Hepatocyte (in vitro differentiated cells): ENCODE results near the gene STN1. TPM values are rescaled to one million over a fixed set of nuclear protein-coding genes. Genes with fewer than 3 reads are reported as not detected.

Experiments used
- DNase-seq: peaks from one replicate; pipeline ENCODE4 v3.0.0-alpha.2; 2016; ENCODE audit warnings: low spot score
- H2AFZ ChIP-seq: fragments of 200-600 bp; sonication (generic); 2 replicates; pipeline ENCODE4 v1.6.0; 2016; ENCODE audit warnings: antibody characterized with exemption, mild to moderate bottlenecking
- H3K27ac ChIP-seq: fragments of 200-600 bp; sonication (generic); 2 replicates; pipeline ENCODE4 v1.5.1; 2016; ENCODE audit warnings: mild to moderate bottlenecking
- H3K27me3 ChIP-seq: fragments of 200-600 bp; sonication (generic); 2 replicates; pipeline ENCODE4 v1.6.1; 2016
- H3K36me3 ChIP-seq: fragments of 200-600 bp; sonication (generic); replicated peaks from 2 replicates; pipeline ENCODE4 v1.5.1; 2016; ENCODE audit warnings: low read depth; ENCODE audit not compliant: insufficient read depth
- H3K4me1 ChIP-seq: fragments of 200-600 bp; sonication (generic); 2 replicates; pipeline ENCODE4 v1.5.1; 2016; ENCODE audit warnings: mild to moderate bottlenecking, moderate library complexity; ENCODE audit not compliant: insufficient read depth
- H3K4me2 ChIP-seq: fragments of 200-600 bp; sonication (generic); 2 replicates; pipeline ENCODE4 v1.6.0; 2016
- H3K4me3 ChIP-seq: fragments of 200-600 bp; sonication (generic); 2 replicates; pipeline ENCODE4 v1.5.1; 2016; ENCODE audit warnings: mild to moderate bottlenecking
- H3K79me2 ChIP-seq: fragments of 200-600 bp; sonication (generic); 2 replicates; pipeline ENCODE4 v1.6.0; 2017; ENCODE audit warnings: mild to moderate bottlenecking
- H3K9me2 ChIP-seq: fragments of 200-600 bp; sonication (generic); replicated peaks from 2 replicates; pipeline ENCODE4 v1.6.0; 2017; ENCODE audit warnings: mild to moderate bottlenecking; ENCODE audit not compliant: insufficient read depth
- H3K9me3 ChIP-seq: fragments of 200-600 bp; sonication (generic); 2 replicates; pipeline ENCODE4 v1.5.1; 2016; ENCODE audit warnings: low read depth, mild to moderate bottlenecking
- H4K20me1 ChIP-seq: fragments of 200-600 bp; sonication (generic); 2 replicates; pipeline ENCODE4 v1.6.0; 2016; ENCODE audit warnings: mild to moderate bottlenecking; ENCODE audit not compliant: insufficient read depth, poor library complexity, severe bottlenecking
- EZH2 ChIP-seq: fragments of 200-600 bp; sonication (generic); IDR thresholded peaks from 2 replicates; pipeline ENCODE4 v1.6.1; 2016; ENCODE audit warnings: antibody characterized with exemption, mild to moderate bottlenecking, borderline replicate concordance
- EZH2phosphoT487 ChIP-seq: fragments of 200-600 bp; sonication (generic); IDR thresholded peaks from one replicate; pipeline ENCODE4 v1.6.1; 2018; ENCODE audit warnings: antibody characterized with exemption, mild to moderate bottlenecking, low read depth, moderate library complexity; ENCODE audit not compliant: unreplicated experiment, severe bottlenecking
- WGBS: methylation state at CpG from one replicate; pipeline ENCODE4 v1.1.6; 2016; ENCODE audit warnings: low lambda C conversion rate; ENCODE audit errors: missing lambda C conversion rate; 5-methylcytosine and 5-hydroxymethylcytosine counted together
- polyA plus RNA-seq: library from polyadenylated mRNA; unstranded; fragments of >200 nt; fragmentation: Nextera tagmentation; extraction: Ambion mirVana; gene quantifications from 2 replicates; pipeline ENCODE4 v1.2.1, GENCODE V29; 2016
- total RNA-seq: library from RNA; depleted of rRNA; stranded (reverse); fragments of >200 nt; gene quantifications from 2 replicates; pipeline ENCODE4 v1.2.3, GENCODE V29; 2014
- TF ChIP-seq, protein P1 (sequence below): fragments of 200-600 bp; sonication (generic); IDR thresholded peaks from 2 replicates; pipeline ENCODE4 v1.5.1; 2016; ENCODE audit warnings: antibody characterized with exemption, mild to moderate bottlenecking; ENCODE audit not compliant: poor library complexity

STN1 gene
- total and polyA plus RNA-seq, 2 experiments from 2014 or later: 20.1 to 20.2 TPM

DNA sequence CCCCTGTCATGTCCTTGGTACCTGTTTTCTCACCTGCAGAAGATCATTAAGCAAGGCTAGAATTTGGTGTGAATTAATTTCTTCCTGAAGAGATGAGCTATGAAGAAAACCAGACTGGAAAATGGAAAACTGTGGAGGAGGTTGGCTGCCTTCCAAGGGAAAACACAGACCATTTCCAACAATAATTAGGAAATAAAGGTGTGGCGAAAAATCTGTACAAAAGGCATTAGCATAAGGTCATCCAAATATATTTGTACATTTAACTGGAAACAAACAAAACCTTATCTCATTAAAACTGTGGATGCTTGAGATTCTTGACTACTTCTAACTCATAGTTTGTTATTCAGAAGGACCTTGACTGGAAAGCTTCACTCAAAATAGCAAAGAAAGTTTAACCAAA lies 1.7 kb downstream of the STN1 start:
- DNase-seq: no peak

GRCh38 chr10:103915796-103916195 lies 2.2 kb downstream of the STN1 start:
- no peak for DNase-seq
- TF ChIP-seq, protein P1, sequence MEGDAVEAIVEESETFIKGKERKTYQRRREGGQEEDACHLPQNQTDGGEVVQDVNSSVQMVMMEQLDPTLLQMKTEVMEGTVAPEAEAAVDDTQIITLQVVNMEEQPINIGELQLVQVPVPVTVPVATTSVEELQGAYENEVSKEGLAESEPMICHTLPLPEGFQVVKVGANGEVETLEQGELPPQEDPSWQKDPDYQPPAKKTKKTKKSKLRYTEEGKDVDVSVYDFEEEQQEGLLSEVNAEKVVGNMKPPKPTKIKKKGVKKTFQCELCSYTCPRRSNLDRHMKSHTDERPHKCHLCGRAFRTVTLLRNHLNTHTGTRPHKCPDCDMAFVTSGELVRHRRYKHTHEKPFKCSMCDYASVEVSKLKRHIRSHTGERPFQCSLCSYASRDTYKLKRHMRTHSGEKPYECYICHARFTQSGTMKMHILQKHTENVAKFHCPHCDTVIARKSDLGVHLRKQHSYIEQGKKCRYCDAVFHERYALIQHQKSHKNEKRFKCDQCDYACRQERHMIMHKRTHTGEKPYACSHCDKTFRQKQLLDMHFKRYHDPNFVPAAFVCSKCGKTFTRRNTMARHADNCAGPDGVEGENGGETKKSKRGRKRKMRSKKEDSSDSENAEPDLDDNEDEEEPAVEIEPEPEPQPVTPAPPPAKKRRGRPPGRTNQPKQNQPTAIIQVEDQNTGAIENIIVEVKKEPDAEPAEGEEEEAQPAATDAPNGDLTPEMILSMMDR: no peak
- TF ChIP-seq EZH2phosphoT487 (no peak), EZH2 (no peak)
- H3K27me3 ChIP-seq: no peaks in the 10 kb centered on the region
- H3K9me2 ChIP-seq: no peaks in the 10 kb centered on the region
- peaks cover 27% of the 10 kb centered on the region for H3K4me1 ChIP-seq
- 86% methylated on average over 6 of the region's 6 CpGs for WGBS
- H3K79me2 ChIP-seq: peaks cover 30% of the 10 kb centered on the region
- H2AFZ ChIP-seq: no peak overlapping the region
- H3K27ac ChIP-seq: peak overlapping the region; percentile 98
- no peak overlapping the region for H3K4me3 ChIP-seq
- H3K4me2 ChIP-seq: peak overlapping the region; percentile 94
- H3K36me3 ChIP-seq: no peaks in the 10 kb centered on the region
- no peaks in the 10 kb centered on the region for H4K20me1 ChIP-seq
- H3K9me3 ChIP-seq: no peaks in the 10 kb centered on the region

More for the DNA sequence above, 1.7 kb downstream of the STN1 start:
- Histone ChIP-seq H3K36me3 (no peaks in the 10 kb centered on the region), H4K20me1 (no peaks in the 10 kb centered on the region), H3K9me3 (no peaks in the 10 kb centered on the region), H3K4me2 (peak overlapping the region; percentile 94), H3K4me1 (peaks cover 27% of the 10 kb centered on the region), H2AFZ (no peak overlapping the region), H3K79me2 (peaks cover 30% of the 10 kb centered on the region), H3K27me3 (no peaks in the 10 kb centered on the region), H3K4me3 (no peak overlapping the region), H3K9me2 (no peaks in the 10 kb centered on the region), H3K27ac (peak overlapping the region; percentile 98)
- 70% methylated on average over 1 of the region's 1 CpG for WGBS
- TF ChIP-seq, protein P1: no peak
- TF ChIP-seq EZH2 (no peak), EZH2phosphoT487 (no peak)

GRCh38 chr10:103912759-103913158 lies 5.2 kb downstream of the STN1 start:
- WGBS: 92% methylated on average over 4 of the region's 4 CpGs
- Histone ChIP-seq H3K4me2 (no peak overlapping the region), H3K36me3 (no peaks in the 10 kb centered on the region), H3K4me1 (peaks cover 32% of the 10 kb centered on the region), H2AFZ (no peak overlapping the region), H3K27me3 (no peaks in the 10 kb centered on the region), H3K9me2 (no peaks in the 10 kb centered on the region), H4K20me1 (no peaks in the 10 kb centered on the region), H3K27ac (no peak overlapping the region), H3K9me3 (no peaks in the 10 kb centered on the region), H3K4me3 (no peak overlapping the region), H3K79me2 (peaks cover 30% of the 10 kb centered on the region)
- no peak for DNase-seq
- TF ChIP-seq, protein P1: no peak
- TF ChIP-seq EZH2phosphoT487 (no peak), EZH2 (no peak)
